Measurements from ENCODE around the gene DCPS. TPM values are rescaled to one million over a fixed set of nuclear protein-coding genes. Genes with fewer than 3 reads are reported as not detected.
"Not testable (repeated sequence)": the region's sequence is repeated elsewhere in the genome, so short reads cannot be mapped to it uniquely, and the experiment has no call there.

DCPS gene
- total RNA-seq, 4 donors from 2014 or later, result 15.1 to 23.4 (median 16.7) TPM

- H3K4me3 ChIP-seq (ENCODE audit: low read depth, poor library complexity, severe bottlenecking), result no peak overlapping the region
- DNase-seq (ENCODE audit: low spot score in 2 of 2), result no peak
- no peak for TF ChIP-seq POLR2A (IDR thresholded peaks at IDR 0.05)
- TF ChIP-seq CTCF (IDR thresholded peaks at IDR 0.05), result no peak
- intact Hi-C loops (cut with DNase I; ENCODE audit: low total_unique reads), result no loop called here
- 71 to 81% methylated on average over 7 of the region's 7 CpGs for WGBS, 2 donors
Observed at GRCh38 chr11:126375726-126376125, 71.9 kb downstream of the DCPS start.

- H3K4me3 ChIP-seq (ENCODE audit: low read depth, poor library complexity, severe bottlenecking), result no peak overlapping the region
- 71 to 75% methylated on average over 4 of the region's 4 CpGs for WGBS, 2 donors
- intact Hi-C loops (cut with DNase I; ENCODE audit: low total_unique reads), result no loop called here
- no peak for DNase-seq (ENCODE audit: low spot score in 2 of 2)
- no peak for TF ChIP-seq CTCF (IDR thresholded peaks at IDR 0.05)
Observed at GRCh38 chr11:126378763-126379162, 74.9 kb downstream of the DCPS start.

- no peak for TF ChIP-seq POLR2A (IDR thresholded peaks at IDR 0.05)
- TF ChIP-seq CTCF (IDR thresholded peaks at IDR 0.05), result no peak
- no peak for DNase-seq (ENCODE audit: low spot score in 2 of 2)
- H3K4me3 ChIP-seq (ENCODE audit: low read depth, poor library complexity, severe bottlenecking), result no peak overlapping the region
- WGBS, 2 donors, result 88 to 90% methylated on average over 4 of the region's 4 CpGs
- intact Hi-C loops (cut with DNase I; ENCODE audit: low total_unique reads), result no loop called here
Observed at GRCh38 chr11:126380909-126381308, 77.0 kb downstream of the DCPS start.

GRCh38 chr11:126381960-126382359, 78.1 kb downstream of the DCPS start:
- intact Hi-C loops (cut with DNase I; ENCODE audit: low total_unique reads); DNase-seq (ENCODE audit: low spot score in 2 of 2); H3K4me3 ChIP-seq (ENCODE audit: low read depth, poor library complexity, severe bottlenecking): not testable (repeated sequence)
- 81 to 87% methylated on average over 5 of the region's 10 CpGs for WGBS, 2 donors

- H3K4me3 ChIP-seq (ENCODE audit: low read depth, poor library complexity, severe bottlenecking); DNase-seq (ENCODE audit: low spot score in 2 of 2); intact Hi-C loops (cut with DNase I; ENCODE audit: low total_unique reads): not testable (repeated sequence)
- 64 to 65% methylated on average over 3 of the region's 4 CpGs for WGBS, 2 donors
Observed at GRCh38 chr11:126382641-126383040, 78.8 kb downstream of the DCPS start.

- intact Hi-C loops (cut with DNase I; ENCODE audit: low total_unique reads), result no loop called here
- 75 to 81% methylated on average over 18 to 20 of the region's 20 CpGs for WGBS, 2 donors
- no peak for DNase-seq (ENCODE audit: low spot score in 2 of 2)
- H3K4me3 ChIP-seq (ENCODE audit: low read depth, poor library complexity, severe bottlenecking), result no peak overlapping the region
- TF ChIP-seq POLR2A (IDR thresholded peaks at IDR 0.05) (no peak), CTCF (IDR thresholded peaks at IDR 0.05) (no peak)
Observed at GRCh38 chr11:126383339-126384335, 79.8 kb downstream of the DCPS start.
